HEK293 (cell line): ENCODE results near the gene FBLN5.

ENCODE experiments used
- CTCF ChIA-PET: fragments of 350-600 bp; formaldehyde crosslinking; extraction: SDS; loops from one replicate; lab custom pipeline; 2021; ENCODE audit warnings: antibody characterized with exemption; lab: Yijun Ruan, JAX
- POLR2A ChIA-PET: fragments of 300-600 bp; formaldehyde crosslinking; extraction: SDS; loops from one replicate; lab custom pipeline; 2020; ENCODE audit warnings: antibody characterized with exemption, inconsistent platforms; lab: Yijun Ruan, JAX
- H3K27ac ChIP-seq: fragments of 200-500 bp; sonication (Bioruptor generic); 2 replicates; pipeline ENCODE4 v1.5.1; 2014; ENCODE audit warnings: low read depth, low read length, control low read depth, inconsistent platforms; ENCODE audit errors: extremely low read depth
- H3K36me3 ChIP-seq, 2 experiments: fragments of 200-500 bp in 1 of 2; sonication (Bioruptor generic) in 1 of 2; 1 replicate in 1 of 2; 2 replicates in 1 of 2; pipeline ENCODE4 v1.5.1; 2014 to 2017; ENCODE audit warnings: inconsistent platforms in 2 of 2, low read length in 2 of 2; ENCODE audit not compliant: control insufficient read depth in 2 of 2, insufficient read depth in 1 of 2
- H3K4me1 ChIP-seq: fragments of 200-500 bp; sonication (Bioruptor generic); 2 replicates; pipeline ENCODE4 v1.5.1; 2014; ENCODE audit warnings: mild to moderate bottlenecking, low read length, inconsistent platforms; ENCODE audit not compliant: control insufficient read depth, insufficient read depth
- H3K4me3 ChIP-seq: 2 replicates; pipeline ENCODE4 v1.5.1; 2011; ENCODE audit warnings: low read depth, mild to moderate bottlenecking, control low read depth, low read length, moderate library complexity
- H3K9me3 ChIP-seq: fragments of 200-500 bp; sonication (Bioruptor generic); 2 replicates; pipeline ENCODE4 v1.5.1; 2014; ENCODE audit warnings: low read depth, low read length, inconsistent platforms; ENCODE audit not compliant: control insufficient read depth, insufficient read depth
- GLI2 ChIP-seq: fragments of 450-650 bp; formaldehyde crosslinking; IDR thresholded peaks from 2 replicates; pipeline ENCODE4; 2017; ENCODE audit warnings: missing biosample characterization, missing genetic modification characterization, low read depth, borderline replicate concordance
- GLIS1 ChIP-seq: fragments of 450-650 bp; formaldehyde crosslinking; IDR thresholded peaks from 2 replicates; pipeline ENCODE4 v1.5.1; 2016; ENCODE audit warnings: missing biosample characterization, missing genetic modification characterization
- HIC1 ChIP-seq: fragments of 450-650 bp; formaldehyde crosslinking; IDR thresholded peaks from 2 replicates; pipeline ENCODE4 v1.5.1; 2016; ENCODE audit warnings: missing biosample characterization, missing genetic modification characterization
- PRDM10 ChIP-seq: fragments of 450-650 bp; formaldehyde crosslinking; IDR thresholded peaks from 2 replicates; pipeline ENCODE4 v1.5.1; 2016; ENCODE audit warnings: missing biosample characterization, missing genetic modification characterization
- REPIN1 ChIP-seq: fragments of 450-650 bp; formaldehyde crosslinking; IDR thresholded peaks from 2 replicates; pipeline ENCODE4 v1.5.1; 2017; ENCODE audit warnings: missing biosample characterization, missing genetic modification characterization, low read depth
- ZNF112 ChIP-seq: fragments of 450-650 bp; formaldehyde crosslinking; IDR thresholded peaks from 2 replicates; pipeline ENCODE4 v1.5.0; 2017; ENCODE audit warnings: missing biosample characterization, missing genetic modification characterization
- ZNF24 ChIP-seq: fragments of 450-650 bp; formaldehyde crosslinking; IDR thresholded peaks from 2 replicates; pipeline ENCODE4 v1.5.1; 2016; ENCODE audit warnings: missing biosample characterization, missing genetic modification characterization
- ZNF248 ChIP-seq: fragments of 450-650 bp; formaldehyde crosslinking; IDR thresholded peaks from 2 replicates; pipeline ENCODE4 v1.5.1; 2017; ENCODE audit warnings: missing biosample characterization, missing genetic modification characterization
- ZNF274 ChIP-seq, 2 experiments: fragments of 200-500 bp in 1 of 2; fragments of 450-650 bp in 1 of 2; sonication (Bioruptor generic) in 1 of 2; formaldehyde crosslinking in 1 of 2; IDR thresholded peaks; 2 replicates each; pipeline versions ENCODE4 v1.5.1 to v1.6.1; 2014 to 2016; ENCODE audit warnings: borderline replicate concordance in 1 of 2, inconsistent platforms in 1 of 2, low read length in 1 of 2, missing biosample characterization in 1 of 2, missing genetic modification characterization in 1 of 2
- ZNF280D ChIP-seq: fragments of 450-650 bp; formaldehyde crosslinking; IDR thresholded peaks from 2 replicates; pipeline ENCODE4 v1.5.1; 2016; ENCODE audit warnings: missing biosample characterization, missing genetic modification characterization
- ZNF37A ChIP-seq: fragments of 450-650 bp; IDR thresholded peaks from 2 replicates; pipeline ENCODE4 v1.5.1; 2018; ENCODE audit warnings: missing biosample characterization, missing genetic modification characterization
- ZNF433 ChIP-seq: fragments of 450-650 bp; formaldehyde crosslinking; IDR thresholded peaks from 2 replicates; pipeline ENCODE4 v1.5.1; 2016; ENCODE audit warnings: missing biosample characterization, missing genetic modification characterization, low read depth
- ZNF48 ChIP-seq: fragments of 450-650 bp; formaldehyde crosslinking; IDR thresholded peaks from 2 replicates; pipeline ENCODE4 v1.5.1; 2016; ENCODE audit warnings: missing biosample characterization, missing genetic modification characterization
- ZNF580 ChIP-seq: fragments of 450-650 bp; formaldehyde crosslinking; IDR thresholded peaks from 2 replicates; pipeline ENCODE4 v1.5.1; 2016; ENCODE audit warnings: missing biosample characterization, missing genetic modification characterization
- ZNF623 ChIP-seq: fragments of 450-650 bp; formaldehyde crosslinking; IDR thresholded peaks from 2 replicates; pipeline ENCODE4 v1.5.1; 2016; ENCODE audit warnings: missing biosample characterization, missing genetic modification characterization
- ZNF626 ChIP-seq: fragments of 450-650 bp; sonication (Bioruptor Pico); formaldehyde crosslinking; IDR thresholded peaks from 2 replicates; pipeline ENCODE4 v1.5.1; 2018; ENCODE audit warnings: missing biosample characterization, missing genetic modification characterization, inconsistent platforms
- ZNF654 ChIP-seq: fragments of 450-650 bp; formaldehyde crosslinking; IDR thresholded peaks from 2 replicates; pipeline ENCODE4 v1.5.1; 2016; ENCODE audit warnings: low read depth, missing biosample characterization, missing genetic modification characterization
- ZNF701 ChIP-seq: fragments of 450-650 bp; formaldehyde crosslinking; IDR thresholded peaks from 2 replicates; pipeline ENCODE4 v1.5.1; 2016; ENCODE audit warnings: missing biosample characterization, missing genetic modification characterization
- ZSCAN30 ChIP-seq: fragments of 450-650 bp; IDR thresholded peaks from 2 replicates; pipeline ENCODE4 v1.5.1; 2018; ENCODE audit warnings: missing biosample characterization, mild to moderate bottlenecking, missing genetic modification characterization, moderate library complexity
- TF ChIP-seq, protein P1 (sequence below): fragments of 450-650 bp; formaldehyde crosslinking; IDR thresholded peaks from 2 replicates; pipeline ENCODE4 v1.5.1; 2016; ENCODE audit warnings: missing biosample characterization, missing genetic modification characterization
- TF ChIP-seq, protein P2 (sequence below): fragments of 450-650 bp; formaldehyde crosslinking; IDR thresholded peaks from 2 replicates; pipeline ENCODE4 v1.5.1; 2016; ENCODE audit warnings: missing biosample characterization, missing genetic modification characterization

The FBLN5 gene

GRCh38 chr14:91890291-91890749, 57.2 kb downstream of the FBLN5 start:
- Histone ChIP-seq H3K4me3 (no peak overlapping the region), H3K9me3 (no peaks in the 10 kb centered on the region), H3K4me1 (no peaks in the 10 kb centered on the region), H3K27ac (no peak overlapping the region), H3K36me3 (peaks cover 0 to 3% of the 10 kb centered on the region in 2 experiments; a peak in 1 of 3 replicates)
- no peak for TF ChIP-seq ZNF24
- TF ChIP-seq REPIN1 (tag by site-specific recombination), result no peak
- no peak for TF ChIP-seq ZNF654 (tag by site-specific recombination)
- TF ChIP-seq ZNF626 (tag by site-specific recombination), result no peak
- no peak for TF ChIP-seq ZNF48 (tag by site-specific recombination)
- no peak for TF ChIP-seq ZNF433 (tag by site-specific recombination)
- no peak for TF ChIP-seq ZSCAN30 (tag by site-specific recombination)
- TF ChIP-seq, protein P1, sequence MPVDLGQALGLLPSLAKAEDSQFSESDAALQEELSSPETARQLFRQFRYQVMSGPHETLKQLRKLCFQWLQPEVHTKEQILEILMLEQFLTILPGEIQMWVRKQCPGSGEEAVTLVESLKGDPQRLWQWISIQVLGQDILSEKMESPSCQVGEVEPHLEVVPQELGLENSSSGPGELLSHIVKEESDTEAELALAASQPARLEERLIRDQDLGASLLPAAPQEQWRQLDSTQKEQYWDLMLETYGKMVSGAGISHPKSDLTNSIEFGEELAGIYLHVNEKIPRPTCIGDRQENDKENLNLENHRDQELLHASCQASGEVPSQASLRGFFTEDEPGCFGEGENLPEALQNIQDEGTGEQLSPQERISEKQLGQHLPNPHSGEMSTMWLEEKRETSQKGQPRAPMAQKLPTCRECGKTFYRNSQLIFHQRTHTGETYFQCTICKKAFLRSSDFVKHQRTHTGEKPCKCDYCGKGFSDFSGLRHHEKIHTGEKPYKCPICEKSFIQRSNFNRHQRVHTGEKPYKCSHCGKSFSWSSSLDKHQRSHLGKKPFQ (tag by site-specific recombination), result no peak
- TF ChIP-seq ZNF248 (tag by site-specific recombination), result no peak
- TF ChIP-seq ZNF623 (tag by site-specific recombination), result no peak
- ChIA-PET CTCF (interaction anchor here (0.7 to 1.0 kb wide), 2 partner anchors 89 to 300 kb away, joined by 3 to 5 read pairs; no protein-coding TSS in a partner anchor), POLR2A (no interaction called here)

- Histone ChIP-seq H3K9me3 (no peaks in the 10 kb centered on the region), H3K4me3 (no peak overlapping the region), H3K36me3 (peaks cover 0 to 3% of the 10 kb centered on the region in 2 experiments; a peak in 1 of 3 replicates), H3K27ac (no peak overlapping the region), H3K4me1 (no peaks in the 10 kb centered on the region)
- CTCF ChIA-PET, result interaction anchor here (0.7 to 1.0 kb wide), 2 partner anchors 88 to 299 kb away, joined by 3 to 5 read pairs; no protein-coding TSS in a partner anchor
- POLR2A ChIA-PET, result no interaction called here
- no peak for TF ChIP-seq ZNF112 (tag by site-specific recombination)
- no peak for TF ChIP-seq ZNF37A (tag by site-specific recombination)
- no peak for TF ChIP-seq ZNF701 (tag by site-specific recombination)
- no peak for TF ChIP-seq ZNF280D (tag by site-specific recombination)
- TF ChIP-seq, protein P2, sequence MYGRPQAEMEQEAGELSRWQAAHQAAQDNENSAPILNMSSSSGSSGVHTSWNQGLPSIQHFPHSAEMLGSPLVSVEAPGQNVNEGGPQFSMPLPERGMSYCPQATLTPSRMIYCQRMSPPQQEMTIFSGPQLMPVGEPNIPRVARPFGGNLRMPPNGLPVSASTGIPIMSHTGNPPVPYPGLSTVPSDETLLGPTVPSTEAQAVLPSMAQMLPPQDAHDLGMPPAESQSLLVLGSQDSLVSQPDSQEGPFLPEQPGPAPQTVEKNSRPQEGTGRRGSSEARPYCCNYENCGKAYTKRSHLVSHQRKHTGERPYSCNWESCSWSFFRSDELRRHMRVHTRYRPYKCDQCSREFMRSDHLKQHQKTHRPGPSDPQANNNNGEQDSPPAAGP, result no peak
- TF ChIP-seq PRDM10 (tag by site-specific recombination), result no peak
- TF ChIP-seq GLIS1, result no peak
- no peak for TF ChIP-seq ZNF274 (IDR thresholded peaks at IDR 0.05; ENCODE audit: low read length)
- no peak for TF ChIP-seq ZNF274 (tag by site-specific recombination; IDR thresholded peaks at IDR 0.05; ENCODE audit: borderline replicate concordance)
- no peak for TF ChIP-seq HIC1 (tag by site-specific recombination)
- TF ChIP-seq GLI2, result no peak
- TF ChIP-seq ZNF580 (tag by site-specific recombination), result no peak
These were observed 57.9 kb downstream of the FBLN5 start for GRCh38 chr14:91889477-91890211.
